Measurements from ENCODE around the gene CASR.

The CASR gene

GRCh38 chr3:122305818-122306621, 122.6 kb downstream of the CASR start:
- DNase-seq (ENCODE audit: low read depth in 2 of 2): no peak

- DNase-seq (ENCODE audit: low read depth in 2 of 2): no peak
These were observed 123.1 kb downstream of the CASR start for GRCh38 chr3:122306622-122306953.

GRCh38 chr3:122307094-122307687, 123.7 kb downstream of the CASR start:
- no peak for DNase-seq (ENCODE audit: low read depth in 2 of 2)

- DNase-seq (ENCODE audit: low read depth in 2 of 2): no peak
These were observed 124.5 kb downstream of the CASR start for GRCh38 chr3:122307976-122308375.

GRCh38 chr3:122310361-122310760, 126.9 kb downstream of the CASR start:
- DNase-seq (ENCODE audit: low read depth in 2 of 2): no peak

- DNase-seq (ENCODE audit: low read depth in 2 of 2): no peak
These were observed 129.4 kb downstream of the CASR start for GRCh38 chr3:122312826-122313225.

GRCh38 chr3:122313281-122313680, 129.8 kb downstream of the CASR start:
- DNase-seq (ENCODE audit: low read depth in 2 of 2): no peak

GRCh38 chr3:122314228-122314876, 130.9 kb downstream of the CASR start:
- no peak for DNase-seq (ENCODE audit: low read depth in 2 of 2)

- no peak for DNase-seq (ENCODE audit: low read depth in 2 of 2)
These were observed 132.2 kb downstream of the CASR start for GRCh38 chr3:122315619-122316018.

GRCh38 chr3:122316368-122316767, 132.9 kb downstream of the CASR start:
- no peak for DNase-seq (ENCODE audit: low read depth in 2 of 2)

- no peak for DNase-seq (ENCODE audit: low read depth in 2 of 2)
These were observed 135.2 kb downstream of the CASR start for GRCh38 chr3:122318620-122319019.

GRCh38 chr3:122322095-122323075, 138.9 kb downstream of the CASR start:
- no peak for DNase-seq (ENCODE audit: low read depth in 2 of 2)

GRCh38 chr3:122324871-122325323, 141.4 kb downstream of the CASR start, which contains the start of gene CSTA:
CSTA (plus strand) TSS chr3:122325248; CDS start chr3:122325293, 45 bp downstream.
- no peak for DNase-seq (ENCODE audit: low read depth in 2 of 2)

- DNase-seq (ENCODE audit: low read depth in 2 of 2): no peak
These were observed 142.3 kb downstream of the CASR start for GRCh38 chr3:122325769-122326168.

- DNase-seq (ENCODE audit: low read depth in 2 of 2): no peak
These were observed 148.4 kb downstream of the CASR start for GRCh38 chr3:122331886-122332285.

GRCh38 chr3:122332551-122332950, 149.1 kb downstream of the CASR start:
- DNase-seq (ENCODE audit: low read depth in 2 of 2): no peak
